SK-N-MC (cell line): ENCODE data around the gene AIP.

Source experiments
- EZH2 ChIP-seq: fragments of 200-600 bp; sonication (generic); IDR thresholded peaks from one replicate; pipeline ENCODE4 v1.6.1; 2017; ENCODE audit warnings: antibody characterized with exemption
- FOXP2 ChIP-seq: optimal IDR thresholded peaks from 2 replicates; pipeline ENCODE3; 2011; ENCODE audit warnings: mild to moderate bottlenecking, moderate library complexity; ENCODE audit not compliant: insufficient read depth; ENCODE audit errors: extremely low read length, control extremely low read depth
- POLR2AphosphoS5 ChIP-seq: IDR thresholded peaks from 2 replicates; pipeline ENCODE4 v1.6.1; 2012; ENCODE audit warnings: mild to moderate bottlenecking, low read depth, low read length, borderline replicate concordance

DNA sequence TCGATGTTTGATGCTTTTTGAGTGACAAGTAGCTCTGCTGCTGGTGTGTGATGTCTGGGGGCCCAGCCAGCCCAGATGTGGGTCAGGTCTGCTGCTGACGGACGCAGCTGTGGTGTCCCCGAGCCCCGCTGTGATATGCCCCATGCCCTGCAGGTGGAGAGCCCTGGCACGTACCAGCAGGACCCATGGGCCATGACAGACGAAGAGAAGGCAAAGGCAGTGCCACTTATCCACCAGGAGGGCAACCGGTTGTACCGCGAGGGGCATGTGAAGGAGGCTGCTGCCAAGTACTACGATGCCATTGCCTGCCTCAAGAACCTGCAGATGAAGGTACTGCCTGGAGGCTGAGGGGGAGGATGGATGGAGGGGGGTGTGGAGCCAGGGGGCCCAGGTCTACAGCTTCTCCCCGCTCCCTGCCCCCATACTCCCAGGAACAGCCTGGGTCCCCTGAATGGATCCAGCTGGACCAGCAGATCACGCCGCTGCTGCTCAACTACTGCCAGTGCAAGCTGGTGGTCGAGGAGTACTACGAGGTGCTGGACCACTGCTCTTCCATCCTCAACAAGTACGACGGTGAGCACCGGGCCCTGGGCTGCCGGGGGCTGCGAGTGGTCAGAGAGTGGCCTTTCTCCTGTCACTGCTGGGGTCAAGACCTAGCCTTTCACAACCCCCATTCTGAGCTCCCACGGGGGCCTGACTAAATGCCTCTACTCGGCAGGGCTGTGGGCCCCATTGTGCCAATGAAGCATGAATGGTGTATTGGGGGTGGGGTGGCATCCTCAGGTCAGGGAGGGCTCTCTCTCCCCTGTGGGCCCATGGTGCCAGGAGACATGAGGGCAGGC is 7.3 kb downstream of the AIP start:
- TF ChIP-seq POLR2AphosphoS5 (no peak), EZH2 (no peak), FOXP2 (no peak)
